ENCODE measurements around the gene MRPL28.
"Not testable (repeated sequence)": the region's sequence is repeated elsewhere in the genome, so short reads cannot be mapped to it uniquely, and the experiment has no call there.

The MRPL28 gene

DNA sequence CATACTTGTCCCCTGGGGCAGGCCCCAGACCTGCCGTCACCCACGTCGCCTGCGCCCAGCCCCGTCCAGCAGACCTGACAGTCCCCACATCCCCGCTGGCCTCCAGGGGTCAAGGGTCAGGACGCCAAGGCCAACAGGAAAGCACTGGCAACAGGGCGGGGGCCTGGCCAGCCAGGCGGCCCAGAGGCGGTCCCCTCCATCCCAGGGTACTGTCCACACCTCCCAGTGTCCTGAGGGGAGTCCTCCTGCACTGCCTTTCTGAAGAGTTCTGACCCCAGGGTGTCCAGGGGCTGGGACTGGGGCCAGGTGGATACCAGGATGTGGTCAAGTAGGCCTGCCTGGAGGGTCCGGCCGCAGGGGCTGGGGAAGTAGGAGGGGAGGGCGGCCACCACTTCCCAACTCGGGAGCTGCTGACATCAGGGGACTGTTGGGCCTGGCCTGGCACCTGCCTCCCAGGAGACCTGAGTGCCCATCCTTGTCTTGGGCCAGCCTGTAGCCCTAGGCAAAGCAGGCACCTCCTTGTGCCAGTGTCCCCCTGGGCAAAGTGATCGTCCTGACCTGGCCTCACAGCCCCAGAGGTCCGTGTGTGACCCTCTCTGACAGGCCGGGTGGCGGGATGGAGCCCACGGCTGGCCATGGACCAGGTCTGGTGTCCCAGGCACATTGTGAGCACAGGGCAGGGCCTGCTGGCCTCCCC is 11.1 kb downstream of the MRPL28 start:
- no peak for DNase-seq

DNA sequence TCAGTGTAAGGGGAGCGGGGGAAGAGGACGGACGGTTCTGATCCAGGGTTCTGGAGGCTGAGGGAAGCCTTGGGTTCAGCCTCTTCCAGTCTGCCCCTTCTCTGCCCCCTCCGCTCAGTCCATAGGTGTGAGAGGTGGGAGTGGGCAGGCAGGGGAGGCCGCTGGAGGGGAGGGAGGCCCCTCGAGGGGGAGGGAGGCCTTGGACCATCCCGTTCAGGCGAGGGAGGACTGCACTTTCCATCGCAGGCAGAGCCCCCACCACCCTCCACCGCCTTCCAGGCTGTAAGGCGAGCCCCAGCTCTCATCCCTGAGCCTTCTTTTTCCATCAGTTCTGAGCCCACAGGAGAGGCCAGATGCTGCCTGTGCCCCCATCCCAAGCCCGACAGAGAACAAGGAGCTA is 13.6 kb downstream of the MRPL28 start:
- DNase-seq: no peak

DNA sequence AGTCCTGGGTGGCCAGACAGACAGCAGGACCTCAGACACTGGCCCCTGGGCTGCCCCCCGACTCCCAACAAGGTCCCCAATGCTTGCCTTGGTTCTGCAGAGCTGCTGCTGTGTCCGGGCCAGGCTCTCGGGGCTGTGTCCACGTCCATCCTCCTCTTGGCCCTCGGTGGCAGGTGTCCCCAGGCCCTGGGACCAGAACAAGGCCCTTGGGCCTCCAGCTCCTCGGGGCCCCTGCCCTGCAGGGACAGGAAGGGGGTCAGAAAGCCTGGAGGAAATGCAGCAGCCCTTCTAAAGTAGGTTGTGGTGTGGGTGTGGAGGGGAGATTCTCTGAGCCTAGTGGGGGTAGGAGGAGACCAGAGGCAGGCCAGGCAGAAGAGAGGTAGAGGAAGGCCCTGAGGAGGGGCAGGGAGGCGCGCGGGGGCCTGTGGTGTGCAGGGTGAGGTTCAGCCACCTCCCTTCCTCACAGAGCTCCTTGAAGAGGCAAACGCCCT is 15.3 kb downstream of the MRPL28 start:
- DNase-seq: peak; percentile 74

DNA sequence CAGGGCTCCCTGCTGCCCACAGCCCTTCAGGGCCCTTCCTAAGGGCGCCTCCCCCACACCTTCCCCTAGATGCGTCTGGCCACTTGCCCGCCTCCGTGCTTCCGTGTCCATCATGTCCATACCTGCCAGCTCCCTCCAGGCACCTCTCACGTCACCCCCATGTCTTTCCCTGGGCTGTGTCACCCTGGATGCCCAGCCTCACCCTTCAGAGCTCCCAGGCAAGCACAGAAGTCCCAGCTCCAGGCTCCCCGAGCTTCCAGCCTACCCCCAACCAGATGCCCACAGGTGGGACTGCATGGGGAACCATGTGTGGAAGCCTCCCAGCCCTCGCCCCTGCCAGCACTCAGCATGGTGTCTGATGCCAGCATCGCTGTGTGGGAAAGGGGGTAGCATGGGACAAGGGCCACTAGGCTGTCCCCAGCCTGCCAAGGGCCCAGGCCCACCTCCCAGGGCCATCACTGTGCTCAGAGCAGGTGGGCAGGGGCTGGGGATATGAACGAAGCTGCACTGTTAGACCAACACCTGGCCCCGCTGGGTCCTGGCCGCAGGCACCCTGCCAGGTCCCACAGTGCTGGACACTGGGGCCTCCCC is 16.0 kb downstream of the MRPL28 start:
- no peak for DNase-seq

DNA sequence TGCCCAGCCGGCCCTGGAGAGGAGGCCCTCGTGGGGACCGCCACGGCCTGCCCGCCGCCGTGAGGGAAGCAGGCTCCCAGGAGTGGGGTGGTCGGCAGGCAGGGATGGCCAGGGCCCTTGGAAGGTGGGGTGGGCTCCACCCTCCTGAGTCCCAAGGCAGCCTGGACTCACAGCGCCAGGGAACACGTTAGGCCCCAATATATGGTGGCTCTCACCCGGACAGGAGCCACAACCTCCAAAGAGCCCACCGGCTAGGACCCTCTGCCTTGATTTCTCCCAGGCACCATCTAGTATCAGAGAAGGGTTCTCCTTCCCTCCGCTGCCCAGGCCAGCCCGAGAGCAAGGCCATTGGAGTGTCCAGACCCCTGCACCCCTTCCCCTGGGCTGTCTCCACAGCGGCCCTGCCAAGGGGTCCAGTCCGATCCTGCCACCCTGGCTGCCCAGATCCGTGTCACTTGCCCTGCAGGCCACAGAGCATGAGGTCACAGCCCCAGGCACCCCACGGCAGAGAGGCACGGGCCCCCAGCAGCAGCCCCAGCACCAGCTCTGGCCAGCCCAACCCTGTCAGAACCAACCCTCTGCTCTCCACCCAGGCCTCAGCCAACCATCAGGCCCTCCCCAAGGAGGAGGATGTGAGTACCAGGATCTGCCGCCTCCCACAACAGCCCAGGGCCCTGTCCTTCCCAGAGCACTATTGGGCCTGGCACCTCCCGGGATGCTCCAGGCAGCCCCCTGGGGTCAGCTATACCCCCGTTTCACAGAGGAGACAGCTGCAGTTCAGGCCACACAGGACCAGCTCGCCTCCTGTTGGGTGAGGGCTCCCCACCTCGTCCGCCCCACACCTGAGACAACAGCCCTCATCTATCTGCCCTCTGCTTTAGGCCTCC is 16.7 kb downstream of the MRPL28 start:
- no peak for DNase-seq

DNA sequence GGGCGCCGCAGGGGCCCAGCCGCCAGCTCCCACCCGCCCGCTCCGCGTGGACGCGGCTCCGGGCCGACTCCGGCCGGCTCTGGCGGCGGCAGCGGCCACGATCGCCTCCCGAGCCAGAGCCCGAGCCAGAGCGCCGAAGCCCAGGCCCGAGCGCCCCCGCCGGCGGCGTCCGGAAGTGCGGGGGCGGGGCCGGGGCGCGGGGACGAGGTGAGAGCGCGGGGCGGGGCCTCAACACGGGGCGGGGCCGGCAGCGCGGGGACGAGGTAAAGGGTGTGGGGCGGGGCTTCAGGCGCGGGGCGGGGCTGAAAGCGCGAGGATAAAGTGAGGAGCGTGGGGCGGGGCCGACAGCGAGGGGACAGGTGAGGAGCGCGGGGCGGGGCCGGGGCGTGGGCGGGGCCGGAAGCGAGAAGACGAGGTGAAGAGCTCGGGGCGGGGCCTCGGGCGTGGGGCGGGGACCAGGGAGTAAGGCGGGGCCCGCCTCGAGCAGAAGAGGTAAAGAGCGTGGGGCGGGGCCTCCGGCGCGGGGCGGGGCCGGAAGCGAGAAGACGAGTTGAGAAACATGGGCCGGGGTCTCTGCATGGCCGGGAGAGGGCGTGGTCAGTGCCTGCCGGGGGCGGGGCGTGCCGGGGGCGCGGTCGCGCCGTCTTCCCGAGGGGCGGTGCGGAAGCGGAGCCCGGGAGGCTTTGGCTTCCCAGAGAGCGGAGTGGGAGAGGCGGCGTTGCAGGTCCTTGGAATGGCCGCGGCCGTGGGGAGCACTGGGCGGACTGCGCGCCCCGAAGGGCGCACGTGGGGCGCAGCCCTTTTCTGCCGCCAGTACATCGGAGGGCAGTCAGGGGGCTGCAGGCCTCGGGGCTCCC is 17.6 kb downstream of the MRPL28 start, which contains the start of gene AXIN1:
Gene AXIN1, minus strand, starts transcription at position 177 of the 857 bp plus-strand sequence. CDS start 5,698 bp downstream, outside the sequence.
- DNase-seq: peak; percentile 100

DNA sequence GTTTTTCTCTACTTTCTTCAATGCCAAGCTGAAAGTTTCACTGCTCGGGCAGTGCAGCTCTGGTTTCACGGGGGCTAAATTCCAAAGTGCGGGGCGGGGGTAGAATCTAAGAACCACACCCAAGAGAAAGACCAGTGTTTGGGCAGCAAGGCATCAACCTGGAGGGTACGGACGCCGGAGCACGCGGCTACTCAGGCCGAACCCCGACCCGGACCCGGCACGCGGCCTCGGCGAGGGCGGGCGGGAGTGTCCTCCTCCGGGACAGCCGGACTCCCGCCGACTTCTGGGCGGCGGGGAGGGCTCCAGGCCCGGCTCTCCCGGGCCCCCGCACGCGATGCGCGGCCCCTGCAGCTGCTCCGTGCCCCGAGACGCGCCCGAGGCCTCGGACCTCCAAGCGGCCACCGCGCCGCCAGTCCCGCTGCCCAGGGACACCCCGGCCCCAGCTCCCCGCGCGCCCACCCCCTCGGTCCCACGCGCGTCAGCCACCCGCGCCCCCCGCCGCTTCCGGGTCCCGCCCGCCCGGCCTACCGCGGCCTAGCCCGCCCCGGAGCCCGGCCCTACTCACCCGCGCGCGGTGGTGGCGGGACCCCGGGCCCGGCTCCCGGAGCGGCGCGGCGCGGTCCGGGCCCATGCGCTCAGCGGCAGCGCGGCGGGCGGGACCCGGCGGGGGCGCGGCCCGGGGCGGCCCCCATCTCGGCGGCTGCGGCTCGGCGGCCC is 18.4 kb downstream of the MRPL28 start:
- DNase-seq: peak; percentile 47

DNA sequence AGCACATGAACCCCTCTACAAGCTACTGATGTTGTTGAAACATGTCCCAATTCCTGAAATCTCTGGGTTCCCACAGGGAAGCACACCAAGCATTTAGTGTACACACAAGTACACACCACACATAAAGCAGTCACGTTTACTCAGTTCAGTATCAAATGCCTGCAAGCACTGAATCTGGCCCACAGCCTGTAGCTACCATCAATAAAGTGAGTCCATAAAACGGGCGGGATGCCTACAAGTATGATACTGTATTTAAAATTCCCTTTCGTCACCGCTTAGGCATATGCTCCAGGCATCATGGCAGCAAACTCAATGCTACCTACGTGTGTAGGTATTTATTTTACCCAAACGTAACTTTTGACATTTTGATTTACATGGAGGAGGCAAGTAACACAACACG is 20.1 kb downstream of the MRPL28 start:
- no peak for DNase-seq

DNA sequence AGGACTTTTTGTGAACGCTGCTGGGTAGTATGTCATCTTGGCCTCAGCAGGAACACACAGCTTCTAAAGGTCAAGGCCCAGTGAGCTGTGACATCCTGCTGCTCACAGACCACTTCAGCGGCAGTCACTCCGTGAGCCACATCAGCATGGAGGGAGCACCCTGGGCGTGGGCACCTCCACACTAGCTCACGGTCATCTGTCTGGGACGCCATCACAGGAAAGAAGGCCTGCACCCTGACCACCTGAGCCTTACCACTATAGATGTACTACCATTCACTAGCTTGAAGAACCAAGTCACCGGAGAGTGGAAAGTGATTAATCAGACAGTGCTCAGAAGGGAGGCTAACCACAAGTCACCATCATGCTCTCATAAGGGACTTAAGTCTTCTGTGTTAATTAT is 21.1 kb downstream of the MRPL28 start:
- DNase-seq: no peak

DNA sequence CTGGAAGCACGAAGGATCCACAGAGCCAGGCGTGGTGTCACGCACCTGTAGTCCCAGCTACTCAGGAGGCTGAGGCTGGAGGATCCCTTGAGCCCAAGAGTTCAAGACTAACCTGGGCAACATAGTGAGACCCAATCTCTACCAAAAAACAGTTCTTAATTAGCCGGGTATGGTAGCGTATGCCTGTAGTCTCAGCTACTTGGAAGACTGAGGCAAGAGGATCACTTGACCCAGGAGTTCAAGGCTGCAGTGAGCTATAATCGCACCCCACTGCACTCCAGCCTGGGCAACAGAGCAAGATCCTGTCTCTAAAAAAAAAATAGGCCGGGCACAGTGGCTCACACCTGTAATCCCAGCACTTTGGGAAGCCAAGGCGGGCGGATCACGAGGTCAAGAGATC is 21.8 kb downstream of the MRPL28 start:
- DNase-seq: not testable (repeated sequence)

DNA sequence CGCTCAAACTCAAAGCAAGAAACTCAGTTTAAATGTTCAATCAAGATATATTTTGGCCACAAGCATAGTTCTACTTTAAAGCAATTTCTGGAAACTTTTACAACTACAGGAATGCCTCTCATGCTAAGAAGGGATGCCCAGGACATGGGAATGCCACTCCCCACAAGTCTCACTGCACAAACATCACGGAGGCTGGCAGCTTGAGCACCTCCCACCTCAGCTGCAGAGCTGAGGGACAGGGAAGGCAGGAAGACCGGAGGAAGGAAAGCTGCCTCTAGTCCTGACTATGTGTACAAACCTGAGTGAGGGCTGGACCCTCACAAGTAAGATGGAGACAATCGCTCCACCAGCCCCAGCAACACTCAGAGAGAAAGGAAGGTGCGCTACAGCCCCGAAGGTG is 23.1 kb downstream of the MRPL28 start:
- DNase-seq: no peak

DNA sequence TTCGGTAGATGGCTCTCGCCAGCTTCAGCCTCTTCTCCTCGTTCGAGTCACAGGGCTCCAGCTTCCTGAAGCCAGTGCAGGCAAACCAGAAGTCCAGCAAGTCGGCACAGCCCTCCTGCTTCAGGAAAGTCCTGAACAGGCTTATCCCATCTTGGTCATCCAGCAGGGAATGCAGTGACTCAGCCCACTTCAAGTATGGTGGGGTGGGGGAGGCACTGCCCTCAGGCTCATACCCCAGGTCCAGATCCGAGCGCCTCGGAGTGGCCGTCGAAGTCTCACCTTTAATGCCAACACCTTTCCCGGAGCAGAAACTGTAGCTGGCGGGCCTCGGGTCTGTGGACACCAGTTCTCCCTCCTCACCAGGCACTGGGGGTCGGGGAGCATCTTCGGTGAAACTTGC is 23.8 kb downstream of the MRPL28 start:
- no peak for DNase-seq

DNA sequence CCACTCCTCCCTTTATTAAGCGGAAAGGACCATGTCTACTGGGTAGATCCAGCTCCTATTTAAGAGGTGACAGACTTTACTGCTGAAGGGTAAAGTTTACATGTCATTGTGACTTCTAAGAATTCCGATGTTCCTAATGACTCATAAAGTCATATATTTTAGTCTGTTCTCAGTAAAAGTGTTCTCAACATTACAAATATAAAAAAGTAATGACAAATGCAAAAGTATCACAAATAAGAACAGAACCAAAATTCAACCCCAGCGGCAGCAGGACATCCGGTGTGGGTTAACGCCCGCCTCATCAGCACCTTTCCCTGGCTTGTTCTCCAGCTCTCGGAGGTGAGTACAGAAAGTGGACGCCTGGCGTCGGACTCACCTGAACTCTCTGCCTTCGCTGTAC is 24.6 kb downstream of the MRPL28 start:
- no peak for DNase-seq

DNA sequence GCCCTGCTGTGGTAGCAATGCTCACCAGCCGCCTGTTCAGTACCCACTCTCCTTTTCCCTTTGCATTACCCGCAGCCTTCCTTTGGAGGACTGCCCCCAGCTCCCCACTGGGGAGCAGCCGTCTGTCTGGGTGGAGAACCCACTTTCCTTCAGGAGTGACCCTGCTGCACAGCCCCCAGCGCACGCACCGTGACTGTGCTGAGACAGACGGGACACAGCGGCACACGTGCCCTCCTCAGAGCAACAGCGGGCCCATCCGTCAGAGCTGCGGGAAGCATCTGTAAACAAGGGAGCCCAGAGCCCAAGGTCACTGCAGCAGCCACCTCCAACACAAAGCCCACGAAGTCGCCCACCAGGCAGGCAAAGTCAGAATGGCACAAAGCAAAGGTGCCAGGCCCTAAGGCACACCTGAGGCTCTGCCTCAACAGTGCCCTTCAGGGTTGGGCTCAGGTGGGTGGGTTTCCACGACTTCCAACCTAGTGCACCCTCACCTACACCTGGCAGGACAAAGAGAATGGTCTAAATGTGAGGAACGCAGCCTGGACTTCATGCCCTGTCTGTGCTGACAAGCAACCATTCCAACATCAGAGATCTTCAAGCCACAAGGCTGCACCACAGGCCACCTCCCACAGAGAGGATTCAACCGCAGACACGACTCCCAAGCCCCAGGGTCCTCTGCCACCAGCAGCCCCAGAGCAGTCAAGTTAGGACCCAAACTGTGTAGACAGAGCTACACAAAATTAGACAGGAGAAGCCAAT is 27.7 kb downstream of the MRPL28 start:
- DNase-seq: no peak

DNA sequence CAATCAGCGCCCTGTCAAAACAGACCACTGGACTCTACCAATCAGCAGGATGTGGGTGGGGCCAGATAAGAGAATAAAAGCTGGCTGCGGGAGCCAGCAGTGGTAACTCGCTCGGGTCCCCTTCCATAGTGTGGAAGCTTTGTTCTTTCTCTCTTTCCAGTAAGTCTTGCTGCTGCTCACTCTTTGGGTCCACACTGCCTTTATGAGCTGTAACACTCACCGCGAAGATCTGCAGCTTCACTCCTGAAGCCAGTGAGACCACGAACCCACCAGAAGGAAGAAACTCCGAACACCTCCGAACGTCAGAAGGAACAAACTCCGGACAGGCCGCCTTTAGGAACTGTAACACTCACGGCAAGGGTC is 28.4 kb downstream of the MRPL28 start:
- not testable (repeated sequence) for DNase-seq

DNA sequence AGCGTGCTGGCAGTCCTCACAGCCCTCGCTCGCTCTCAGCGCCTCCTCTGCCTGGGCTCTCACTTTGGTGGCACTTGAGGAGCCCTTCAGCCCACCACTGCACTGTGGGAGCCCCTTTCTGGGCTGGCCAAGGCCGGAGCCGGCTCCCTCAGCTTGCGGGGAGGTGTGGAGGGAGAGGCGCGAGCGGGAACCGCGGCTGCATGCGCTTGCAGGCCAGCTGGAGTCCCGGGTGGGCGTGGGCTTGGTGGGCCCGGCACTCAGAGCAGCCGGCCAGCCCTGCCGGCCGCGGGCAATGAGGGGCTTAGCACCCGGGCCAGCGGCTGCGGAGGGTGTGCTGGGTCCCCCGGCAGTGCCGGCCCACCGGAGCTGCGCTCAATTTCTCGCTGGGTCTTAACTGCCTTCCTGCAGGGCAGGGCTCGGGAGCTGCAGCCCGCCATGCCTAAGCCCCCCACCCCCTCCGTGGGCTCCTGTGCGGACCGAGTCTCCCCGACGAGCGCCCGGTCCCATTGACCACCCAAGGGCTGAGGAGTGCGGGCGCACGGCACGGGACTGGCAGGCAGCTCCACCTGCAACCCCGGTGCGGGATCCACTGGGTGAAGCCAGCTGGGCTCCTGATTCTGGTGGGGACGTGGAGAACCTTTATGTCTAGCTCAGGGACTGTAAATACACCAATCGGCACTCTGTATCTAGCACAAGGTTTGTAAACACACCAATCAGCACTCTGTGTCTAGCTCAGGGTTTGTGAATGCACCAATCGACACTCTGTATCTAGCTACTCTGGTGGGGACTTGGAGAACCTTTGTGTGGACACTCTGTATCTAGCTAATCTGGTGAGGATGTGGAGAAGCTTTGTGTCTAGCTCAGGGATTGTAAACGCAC is 29.0 kb downstream of the MRPL28 start:
- DNase-seq: not testable (repeated sequence)

DNA sequence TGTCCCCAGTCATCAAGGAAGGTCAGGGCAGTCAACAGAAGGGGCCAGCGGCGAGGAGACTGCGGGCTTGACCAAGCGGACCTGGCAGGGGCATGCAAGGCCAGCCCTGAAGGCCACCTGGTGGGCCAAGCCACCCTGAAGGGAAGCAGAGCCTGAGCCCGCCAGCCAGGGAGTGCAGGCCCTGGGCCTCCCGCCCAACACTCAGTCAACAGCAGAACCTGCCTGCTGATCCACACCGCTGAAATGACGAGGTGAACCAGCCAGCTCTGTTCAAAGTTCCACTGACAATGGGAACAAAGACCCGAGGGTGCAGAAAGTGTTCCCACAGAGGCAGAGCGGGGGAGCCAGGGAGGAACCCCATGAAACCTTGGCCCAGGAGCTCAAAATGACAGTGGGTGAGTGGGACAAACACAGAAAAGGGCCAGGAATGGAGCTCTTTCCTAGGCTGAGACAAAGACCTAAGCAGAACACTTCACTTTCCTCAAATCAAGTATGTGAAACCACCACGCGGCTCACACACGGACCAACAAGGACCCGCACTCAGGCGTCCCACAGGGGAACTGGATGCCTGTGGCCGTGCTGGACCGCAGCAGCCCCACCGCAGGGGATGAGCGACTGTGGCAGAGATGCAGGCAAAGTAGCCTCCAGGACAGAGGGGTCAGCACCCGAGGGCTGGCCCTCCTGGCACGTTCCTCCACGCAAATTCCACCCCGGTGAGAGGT is 29.8 kb downstream of the MRPL28 start:
- DNase-seq: no peak

DNA sequence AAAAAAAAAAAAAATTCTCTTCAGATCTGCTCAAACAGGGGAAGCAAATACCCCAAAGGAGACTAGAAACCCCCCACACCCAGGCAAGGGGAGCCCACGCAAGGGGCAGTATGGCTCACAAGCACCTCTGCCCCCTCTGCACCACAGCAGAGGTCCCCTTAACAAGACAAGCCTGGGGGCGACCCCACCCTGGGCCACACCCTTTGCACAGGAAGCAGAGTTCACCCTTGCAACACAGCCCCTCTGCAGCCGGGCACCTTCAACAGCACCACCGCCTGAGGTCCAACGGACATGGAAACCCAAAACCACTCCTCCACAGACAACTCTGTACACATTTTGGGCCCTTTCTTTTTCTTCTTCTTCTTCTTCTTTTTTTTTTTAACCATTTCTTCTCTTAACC is 30.7 kb downstream of the MRPL28 start:
- DNase-seq: no peak

DNA sequence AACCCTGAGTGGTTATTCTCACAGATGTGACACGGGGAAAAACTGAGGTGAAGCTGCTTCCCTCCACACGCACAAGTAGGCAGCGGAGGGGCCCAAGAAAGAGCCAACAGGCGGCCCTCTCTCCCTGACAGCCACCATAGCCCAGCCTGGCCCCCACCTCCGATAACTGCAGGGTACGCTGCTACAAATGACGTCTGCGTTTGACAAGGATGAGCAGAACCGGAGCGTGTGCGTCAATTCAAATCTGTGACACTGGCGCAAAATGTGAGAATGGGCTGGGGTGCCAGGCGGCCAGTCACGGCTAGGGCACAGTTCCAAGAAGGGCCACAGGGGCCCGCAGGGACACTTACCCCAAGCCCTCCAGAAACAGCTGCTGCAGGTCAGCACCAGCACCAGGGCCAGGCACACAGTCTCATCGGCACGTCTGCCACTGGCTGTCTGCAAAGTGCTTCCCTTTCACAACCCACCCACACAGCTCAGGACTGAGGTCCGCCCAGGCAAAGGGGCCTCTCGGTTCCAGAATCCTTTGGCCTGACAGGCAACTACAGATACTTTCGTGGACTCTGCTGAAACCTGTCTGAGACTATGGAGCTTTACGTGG is 32.3 kb downstream of the MRPL28 start:
- no peak for DNase-seq
